NCI-H2227 treated with DMSO at 0.1 percent for 48 hours (cell line): Measurements from ENCODE around the gene KCNQ1.

Source experiments
- DNase-seq: peaks from one replicate; lab custom pipeline; 2025; lab: John Stamatoyannopoulos, UW

KCNQ1 gene

DNA sequence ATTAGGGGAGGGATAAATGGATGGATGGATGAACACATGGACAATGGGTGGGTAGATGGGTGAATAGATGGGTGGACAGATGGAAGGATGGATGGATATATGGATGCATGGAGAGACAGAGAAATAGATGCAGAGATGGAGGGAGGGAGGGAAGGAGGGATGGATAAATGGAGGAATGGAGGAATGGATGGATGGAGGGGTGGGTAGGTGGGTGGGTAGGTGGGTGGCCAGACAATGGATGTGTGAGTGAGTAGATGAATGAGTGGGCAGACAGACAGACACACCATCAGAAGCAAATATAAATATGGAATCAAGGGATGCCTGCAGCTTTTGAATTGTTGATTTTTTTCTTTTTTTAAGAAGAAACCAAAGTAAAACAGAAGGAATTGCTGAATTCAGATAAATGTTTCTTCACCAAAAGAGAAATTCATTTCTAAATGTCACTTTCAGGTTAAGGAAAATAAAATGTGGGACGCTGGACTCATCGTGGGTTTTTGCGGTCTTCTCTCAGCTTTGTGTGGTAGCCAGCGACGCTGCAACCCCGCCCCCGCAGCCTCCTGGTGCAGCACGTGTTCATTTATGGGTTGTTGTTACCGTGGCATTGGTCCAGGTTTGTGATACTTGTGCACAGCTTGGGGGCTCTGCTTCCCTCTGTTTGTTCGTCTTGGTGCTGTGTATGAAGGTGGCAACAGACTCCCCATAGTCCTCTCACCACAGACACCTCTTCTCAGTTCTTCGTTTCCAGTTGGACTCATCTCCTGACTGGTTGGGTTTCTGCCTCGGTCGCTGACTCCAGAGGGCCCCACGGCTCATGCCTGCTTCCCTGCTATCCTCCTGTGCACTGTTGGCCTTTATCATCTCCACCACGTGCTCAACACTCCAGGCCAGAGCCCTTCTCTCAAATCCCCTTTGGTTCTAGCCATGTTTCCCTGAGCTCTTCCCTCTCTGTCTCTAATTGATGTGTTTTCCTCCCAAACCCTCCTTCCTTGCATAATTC is 364.3 kb downstream of the KCNQ1 start:
- no peak for DNase-seq

DNA sequence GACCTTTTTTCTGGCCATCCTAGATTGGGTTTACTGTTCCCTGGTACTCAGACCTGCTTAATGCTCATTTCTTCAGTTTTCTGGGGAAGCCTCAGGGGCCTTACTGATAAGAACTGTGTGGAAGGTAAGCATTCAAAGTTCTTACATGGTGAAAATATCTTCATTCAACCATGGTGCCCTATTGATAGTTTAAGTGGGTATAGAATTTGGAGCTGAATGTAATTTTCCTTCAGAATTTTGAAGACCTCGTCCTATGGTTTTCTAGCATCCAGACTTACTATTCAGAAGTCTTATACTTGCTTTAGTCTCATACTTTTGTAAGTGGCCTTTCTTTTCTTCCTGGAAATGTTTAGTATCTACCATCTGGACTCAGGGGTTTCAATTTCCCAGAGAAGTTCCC is 365.0 kb downstream of the KCNQ1 start:
- no peak for DNase-seq

DNA sequence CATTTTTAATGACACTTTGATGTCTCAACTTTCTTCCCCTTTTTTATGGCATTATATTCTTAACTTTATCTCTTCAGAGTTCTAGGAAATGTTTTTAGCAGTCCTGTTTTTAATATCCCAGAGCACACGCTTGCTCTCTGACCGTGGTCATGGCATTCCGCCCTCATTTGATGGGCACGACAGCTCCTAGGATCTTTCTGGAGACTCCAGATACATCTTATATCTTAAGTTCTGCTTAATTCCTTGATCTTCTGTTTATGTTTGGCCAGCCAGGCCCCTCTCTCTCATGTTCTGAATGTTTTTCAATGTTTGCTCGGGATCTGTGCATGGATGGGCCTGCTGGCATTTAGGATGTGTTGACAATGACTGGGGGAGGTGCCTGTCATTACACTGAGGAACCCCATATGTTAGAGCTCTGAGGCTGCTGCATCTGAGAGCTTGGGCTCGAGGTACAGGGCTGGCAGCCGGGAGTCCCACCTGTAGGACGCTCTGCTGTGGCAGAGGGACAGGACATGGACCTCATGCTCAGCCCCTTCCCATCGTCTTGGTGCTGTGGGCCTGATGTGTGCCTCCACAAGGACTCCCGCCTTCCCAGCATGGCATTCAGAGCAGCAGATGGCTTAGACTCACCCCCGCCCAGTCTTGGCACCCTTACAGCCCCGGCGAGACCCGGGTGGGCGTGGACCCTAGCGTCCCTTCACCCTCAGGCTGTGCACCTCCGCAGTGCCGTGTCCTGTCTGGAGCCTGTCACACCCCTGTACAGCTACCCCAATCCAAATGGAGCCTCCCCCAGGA is 365.8 kb downstream of the KCNQ1 start:
- no peak for DNase-seq

DNA sequence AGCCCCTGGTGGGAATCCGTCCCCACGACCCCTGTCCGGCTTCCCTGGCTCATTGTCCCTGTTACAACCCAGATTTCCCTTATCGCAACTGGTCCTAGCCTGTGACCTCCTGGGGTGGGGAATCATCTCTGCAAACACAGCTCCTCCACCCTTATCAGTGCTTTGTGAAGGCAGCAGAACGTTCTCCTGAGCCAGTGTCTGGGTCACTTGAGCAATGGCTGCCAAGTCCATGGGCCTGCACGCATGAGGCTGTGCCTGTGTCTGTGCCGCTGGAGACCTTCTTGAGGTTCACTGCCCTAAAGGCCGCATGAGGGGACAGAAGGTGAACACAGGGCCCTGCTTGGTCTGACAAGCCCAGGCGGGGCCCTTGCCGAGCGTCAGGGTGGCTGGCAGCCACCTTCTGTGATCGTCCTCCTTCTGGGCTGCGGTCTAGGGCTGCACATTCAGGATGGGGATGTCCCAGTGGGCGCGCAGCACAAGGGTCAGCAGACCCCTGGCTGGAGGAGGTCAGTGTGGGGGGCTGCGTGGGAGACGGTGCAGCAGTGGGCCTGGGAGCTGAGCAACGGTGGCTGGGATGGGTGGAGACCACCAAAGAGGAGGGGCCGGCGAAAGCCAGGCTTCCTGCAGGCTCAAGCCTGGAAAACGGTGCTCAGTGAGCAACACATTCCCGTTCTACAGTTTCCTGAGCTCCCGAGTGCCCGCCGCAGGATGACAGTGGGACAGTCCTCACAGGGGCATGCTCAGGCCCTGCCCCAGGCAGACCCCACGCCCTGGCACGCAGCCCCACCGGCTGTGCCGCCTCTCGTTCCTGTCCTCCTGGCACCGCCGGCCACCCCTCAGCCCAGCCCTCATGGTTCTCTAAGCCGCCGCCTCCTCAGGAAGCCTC is 366.6 kb downstream of the KCNQ1 start:
- no peak for DNase-seq

DNA sequence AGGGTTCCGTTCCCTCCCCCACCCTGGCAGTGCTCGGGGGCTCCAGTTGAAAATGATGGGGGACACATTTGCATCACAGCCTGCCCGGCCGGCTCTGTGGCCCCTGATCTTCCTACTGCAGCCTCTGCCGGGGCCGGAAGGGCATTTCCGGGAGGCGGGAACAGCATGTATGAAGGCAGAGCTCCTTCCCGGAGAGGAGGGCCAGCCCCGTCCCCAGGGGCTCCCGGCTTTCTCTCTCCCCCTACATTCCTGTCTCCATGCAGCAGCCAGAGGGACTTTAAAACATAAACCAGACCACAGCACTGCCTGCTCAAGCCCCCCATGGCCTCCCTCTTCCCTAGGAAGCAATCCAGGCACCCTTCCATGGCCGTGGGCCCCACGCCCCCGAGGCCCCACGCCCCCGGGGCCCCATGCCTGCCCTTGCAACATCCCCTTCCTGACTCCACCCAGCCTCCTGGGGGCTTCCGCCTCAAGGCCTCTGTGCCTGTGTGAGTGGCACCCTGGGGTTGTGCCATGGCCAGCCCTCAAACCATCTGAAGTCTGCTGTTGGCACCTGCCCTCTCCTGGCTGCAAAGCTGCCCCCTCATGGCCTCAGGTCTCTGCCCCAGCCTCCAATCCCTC is 367.7 kb downstream of the KCNQ1 start:
- no peak for DNase-seq

DNA sequence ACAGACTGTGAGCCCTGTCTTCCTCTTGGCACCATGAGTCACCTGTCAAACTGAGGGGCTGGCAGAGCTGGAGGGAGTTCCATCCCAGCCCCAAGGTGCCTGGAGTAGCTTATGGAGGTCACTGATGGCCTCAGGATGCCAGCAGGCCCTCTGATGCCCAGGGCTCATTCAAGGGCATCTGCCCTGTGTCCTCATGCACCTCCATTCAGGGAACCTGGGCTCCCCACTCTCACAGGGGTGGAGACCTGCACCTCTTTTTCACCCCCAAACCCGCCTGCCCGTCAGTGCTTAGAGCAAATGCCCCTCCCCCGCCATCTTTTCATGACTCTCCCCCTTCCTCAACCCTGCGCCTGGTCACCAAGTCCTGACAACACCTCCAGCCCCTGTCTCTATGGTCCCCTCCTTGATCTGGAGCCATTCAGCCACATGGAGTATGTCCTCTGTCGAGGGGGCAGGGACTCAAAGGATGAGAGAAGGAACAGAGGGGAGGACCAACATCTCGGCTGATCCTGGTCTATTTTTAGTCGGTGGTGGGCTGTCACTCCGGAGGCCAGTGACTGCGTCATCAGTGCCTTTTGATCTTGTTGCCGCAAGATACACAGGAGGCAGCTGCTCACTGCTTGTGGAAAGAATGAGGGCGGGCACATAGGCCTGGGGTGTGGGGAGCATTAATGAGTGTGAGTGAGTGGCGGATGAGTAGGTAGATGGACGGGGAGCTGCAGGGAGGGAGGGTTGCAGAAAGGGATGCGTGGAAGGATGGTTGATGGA is 368.5 kb downstream of the KCNQ1 start:
- peak; percentile 29 for DNase-seq

DNA sequence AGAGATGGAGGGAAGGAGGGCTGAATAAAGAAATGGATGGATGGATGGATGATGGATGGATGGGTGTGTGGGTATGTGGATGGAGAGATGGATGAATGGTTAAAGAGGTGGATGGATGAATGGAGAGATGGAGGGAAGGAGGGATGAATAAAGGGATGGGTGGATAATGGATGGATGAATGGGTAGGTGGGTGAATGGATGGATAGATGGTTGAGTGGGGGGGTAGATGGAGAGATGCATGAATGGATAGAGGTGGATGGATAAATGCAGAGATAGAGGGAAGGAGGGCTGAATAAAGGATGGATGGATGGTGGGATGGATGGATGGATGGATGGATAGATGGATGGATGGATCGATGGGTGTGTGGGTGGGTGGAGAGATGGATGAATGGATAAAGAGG is 369.2 kb downstream of the KCNQ1 start:
- no peak for DNase-seq

DNA sequence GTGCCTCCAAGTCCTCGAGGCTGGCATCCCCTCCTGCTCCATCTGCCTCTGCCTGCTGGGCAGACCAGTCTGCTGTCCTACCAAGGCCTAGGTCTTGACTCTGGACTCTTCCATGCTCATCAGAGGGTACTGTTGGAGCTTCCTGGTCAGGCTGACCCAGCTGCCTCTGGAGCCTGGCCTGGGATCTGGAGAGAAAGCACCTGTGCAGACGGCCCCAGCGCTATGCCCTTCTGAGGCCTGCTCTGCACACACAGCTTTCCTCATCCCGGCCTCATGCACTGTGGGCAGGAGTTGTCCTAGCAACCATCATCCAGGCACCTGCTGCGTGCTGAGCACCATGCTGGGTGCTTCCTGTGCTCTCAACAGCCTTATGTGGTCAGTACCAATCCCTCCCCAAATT is 369.9 kb downstream of the KCNQ1 start:
- DNase-seq = no peak

DNA sequence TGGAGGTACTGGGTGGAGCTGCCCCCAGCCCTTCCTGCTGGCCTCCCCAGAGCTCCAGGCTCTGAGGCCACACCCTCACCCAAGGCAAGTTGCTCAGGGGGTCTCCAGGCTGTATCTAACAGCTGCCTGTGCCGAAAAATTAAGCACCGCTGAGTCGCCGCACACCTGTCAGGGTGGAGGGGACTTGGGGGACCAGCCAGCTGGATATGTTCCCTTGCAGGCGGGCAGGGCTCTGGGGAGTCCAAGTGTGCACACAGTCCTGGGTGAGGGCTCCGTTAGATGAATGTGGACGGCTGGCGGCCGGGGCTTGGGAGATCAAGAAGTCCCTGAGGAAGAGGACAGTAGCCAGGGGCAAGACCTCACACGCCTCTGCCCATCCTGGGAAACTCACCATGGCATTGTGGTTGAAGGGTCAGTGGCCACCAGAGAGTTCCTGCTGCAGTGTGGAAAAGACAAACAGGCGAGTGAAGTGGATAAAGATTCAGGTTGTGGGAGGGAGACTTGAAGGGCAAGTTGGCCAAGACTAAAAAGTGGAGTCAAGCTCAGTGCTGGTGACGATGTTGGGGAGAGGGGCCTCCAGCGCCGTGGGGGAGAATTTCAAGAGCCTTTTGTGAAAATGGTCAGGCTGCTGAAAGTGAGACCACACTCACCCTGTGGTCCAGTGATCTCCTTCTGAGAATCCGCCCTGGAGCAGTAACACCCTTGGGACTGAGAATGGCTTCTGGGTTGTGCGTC is 371.1 kb downstream of the KCNQ1 start:
- no peak for DNase-seq

DNA sequence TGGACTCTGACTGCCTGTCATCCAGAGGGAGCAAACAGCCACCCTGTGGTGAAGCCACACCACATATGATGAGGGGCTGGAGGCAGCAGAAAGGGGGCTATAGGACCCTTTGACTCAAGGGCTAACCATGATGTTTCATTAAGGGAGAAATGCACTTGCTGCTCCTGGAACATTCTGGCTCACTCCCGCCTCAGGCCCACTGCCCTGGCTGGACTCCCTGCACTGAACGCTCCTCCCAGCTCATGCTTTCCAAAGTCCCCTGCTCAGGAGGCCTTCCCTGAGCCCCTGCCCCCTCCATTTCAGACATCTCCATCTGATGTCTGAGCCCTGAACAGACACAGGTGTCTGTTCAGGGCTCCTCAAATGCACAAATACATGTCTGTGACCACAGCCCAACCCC is 371.7 kb downstream of the KCNQ1 start:
- DNase-seq = no peak

DNA sequence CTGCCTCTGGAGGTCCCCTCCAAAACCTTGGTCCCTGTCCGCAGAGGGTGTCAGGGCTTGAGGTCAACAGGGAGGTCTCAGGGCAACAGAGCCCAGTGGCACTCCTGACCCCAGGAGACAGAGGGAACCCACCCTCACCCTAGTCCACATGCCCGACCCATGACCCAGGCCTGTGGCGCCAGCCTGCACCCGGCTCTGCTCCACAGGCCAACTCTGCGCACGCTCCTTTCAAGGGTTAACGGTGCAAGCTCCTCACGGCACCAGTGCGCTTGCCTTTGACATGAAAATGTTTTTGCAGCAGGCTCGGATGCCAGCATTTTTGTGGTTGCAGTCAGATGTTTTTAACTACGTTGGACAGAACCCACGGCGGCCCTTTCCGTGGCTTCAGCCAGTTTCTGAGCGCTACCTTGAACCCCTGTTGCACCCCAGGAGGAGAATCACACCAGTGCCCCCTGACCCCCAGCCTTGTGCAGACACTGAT is 372.2 kb downstream of the KCNQ1 start:
- no peak for DNase-seq

DNA sequence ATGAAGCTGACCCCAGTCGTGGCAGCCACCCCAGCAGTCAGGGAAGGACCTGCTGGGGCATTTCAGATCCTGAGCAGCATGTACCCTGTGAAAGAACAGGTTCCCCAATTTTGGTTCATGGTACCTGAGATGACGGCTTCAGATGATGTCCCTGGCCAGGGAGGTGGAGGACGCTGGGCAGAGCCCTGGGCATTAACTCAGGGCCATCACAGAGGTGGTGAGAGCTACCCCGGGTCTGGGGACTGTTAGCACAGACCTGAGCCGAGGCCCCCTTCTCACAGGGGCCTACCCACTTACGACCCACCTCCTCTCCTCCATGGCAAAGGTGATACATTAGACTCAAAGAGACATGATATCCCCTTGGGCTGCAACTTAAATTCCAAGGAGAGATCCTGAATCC is 372.6 kb downstream of the KCNQ1 start:
- DNase-seq = no peak

DNA sequence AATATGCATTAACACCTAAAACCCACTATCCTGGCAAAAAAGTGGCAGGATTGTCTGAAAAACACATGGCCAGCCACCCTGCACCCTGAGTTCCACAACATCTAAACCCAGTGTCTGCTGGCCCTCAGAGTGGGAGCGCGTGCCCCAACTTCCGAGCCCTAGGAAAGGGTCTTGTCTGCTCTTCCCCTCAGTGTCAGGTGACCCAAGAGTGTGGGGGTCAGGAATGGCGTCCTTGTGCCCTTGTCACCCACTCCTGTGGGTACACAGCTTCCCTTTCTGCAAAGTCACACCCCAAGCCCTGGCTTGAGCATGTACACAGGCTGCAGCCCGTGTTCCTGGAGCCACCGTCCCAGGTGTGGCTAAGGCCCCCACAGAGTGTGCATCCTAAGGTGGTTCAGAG is 373.2 kb downstream of the KCNQ1 start:
- no peak for DNase-seq

DNA sequence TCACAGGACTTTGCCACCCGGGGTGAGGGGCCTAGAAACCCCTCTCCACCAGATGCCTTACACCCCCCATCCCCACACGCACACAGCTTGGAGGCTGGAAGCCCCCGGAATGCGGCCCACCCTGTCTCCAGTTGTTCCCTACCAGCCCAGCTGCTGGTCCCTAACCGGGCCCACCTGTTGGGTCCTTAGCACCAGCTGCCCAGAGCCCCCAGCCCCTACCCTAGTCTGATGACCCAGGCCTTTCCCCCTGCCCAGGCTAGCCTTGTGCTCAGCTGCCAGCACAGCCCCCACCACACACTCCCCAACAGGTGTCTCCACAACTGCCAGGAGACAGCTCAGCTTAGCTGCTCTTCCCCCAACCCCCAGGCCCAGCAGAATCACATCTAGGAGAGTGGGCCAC is 373.7 kb downstream of the KCNQ1 start:
- no peak for DNase-seq

DNA sequence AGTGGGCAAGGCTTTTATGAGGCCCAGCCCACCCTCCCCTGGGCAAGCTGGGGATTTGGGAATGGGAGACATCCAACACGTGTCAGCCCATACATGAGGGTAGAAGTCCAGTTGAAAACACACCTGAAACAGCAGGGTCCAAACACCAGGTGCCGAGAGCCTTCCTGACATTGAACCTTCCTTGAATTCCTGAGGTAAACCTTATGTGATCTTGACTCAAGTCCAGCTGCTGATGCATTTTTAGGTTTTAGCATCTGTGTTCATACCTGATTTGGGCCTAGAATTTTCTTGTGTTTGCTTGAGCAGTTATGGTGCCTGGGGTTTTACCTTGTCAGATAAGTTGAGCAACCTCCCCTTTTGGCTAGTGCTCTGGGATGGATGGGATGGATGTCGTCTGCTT is 374.5 kb downstream of the KCNQ1 start:
- DNase-seq = no peak

DNA sequence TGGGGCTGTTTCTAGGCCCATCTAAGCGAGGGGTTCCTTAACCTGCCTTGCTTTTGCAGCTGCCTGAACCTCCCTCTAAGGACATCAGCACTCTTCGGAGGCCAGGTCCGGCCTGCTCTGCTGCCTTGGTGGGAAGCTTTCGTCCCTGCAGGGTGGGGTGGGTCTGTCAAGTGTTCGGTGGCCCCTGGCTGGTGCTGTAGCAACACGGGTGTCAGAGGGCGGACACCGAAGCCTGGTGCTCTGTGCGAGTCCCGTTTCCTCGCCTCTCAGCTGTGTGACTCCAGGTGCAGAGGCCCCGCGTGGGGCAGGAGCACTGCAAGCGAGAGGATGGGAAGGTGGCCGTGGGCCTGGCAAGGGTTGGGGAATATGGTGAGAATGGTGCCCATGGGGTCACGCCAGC is 376.2 kb downstream of the KCNQ1 start:
- no peak for DNase-seq

DNA sequence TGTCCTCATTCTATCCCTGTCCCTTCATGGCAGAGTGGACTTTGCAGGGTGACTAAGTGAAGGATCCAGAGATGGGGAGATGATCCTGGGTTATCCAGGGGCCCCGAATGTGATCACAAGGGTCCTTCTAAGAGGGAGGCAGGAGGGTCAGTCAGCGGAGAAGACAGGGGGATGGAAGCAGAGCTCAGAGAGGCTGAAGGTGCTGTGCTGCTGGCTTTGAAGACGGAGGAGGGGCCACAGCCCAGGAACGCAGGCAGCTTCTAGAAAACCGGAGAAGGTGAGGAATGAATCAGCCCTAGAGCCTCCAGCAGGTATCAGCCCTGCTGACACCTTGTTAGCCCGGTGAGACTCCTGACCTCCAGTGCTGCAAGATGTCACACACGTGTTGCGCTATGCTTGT is 377.1 kb downstream of the KCNQ1 start:
- no peak for DNase-seq

DNA sequence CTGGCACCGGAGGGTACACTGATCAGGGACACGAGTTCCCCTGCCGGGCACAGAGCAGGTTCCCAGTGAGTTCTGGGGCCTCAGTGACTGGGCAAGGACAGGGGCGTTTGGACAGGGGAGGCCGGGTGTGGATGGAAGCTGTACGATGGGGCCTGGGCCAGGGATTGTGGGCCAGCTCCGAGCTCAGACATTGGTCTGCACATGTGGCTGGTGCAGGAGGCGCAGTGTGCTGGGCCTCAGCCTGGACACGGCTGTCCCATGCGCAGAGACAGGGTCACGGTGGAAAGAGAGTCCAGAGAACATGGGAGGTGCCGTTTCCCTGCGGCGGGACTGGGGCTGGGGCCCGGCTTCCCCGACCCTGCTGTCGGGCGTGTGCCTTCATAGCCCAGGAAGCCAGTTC is 380.0 kb downstream of the KCNQ1 start:
- DNase-seq = no peak

DNA sequence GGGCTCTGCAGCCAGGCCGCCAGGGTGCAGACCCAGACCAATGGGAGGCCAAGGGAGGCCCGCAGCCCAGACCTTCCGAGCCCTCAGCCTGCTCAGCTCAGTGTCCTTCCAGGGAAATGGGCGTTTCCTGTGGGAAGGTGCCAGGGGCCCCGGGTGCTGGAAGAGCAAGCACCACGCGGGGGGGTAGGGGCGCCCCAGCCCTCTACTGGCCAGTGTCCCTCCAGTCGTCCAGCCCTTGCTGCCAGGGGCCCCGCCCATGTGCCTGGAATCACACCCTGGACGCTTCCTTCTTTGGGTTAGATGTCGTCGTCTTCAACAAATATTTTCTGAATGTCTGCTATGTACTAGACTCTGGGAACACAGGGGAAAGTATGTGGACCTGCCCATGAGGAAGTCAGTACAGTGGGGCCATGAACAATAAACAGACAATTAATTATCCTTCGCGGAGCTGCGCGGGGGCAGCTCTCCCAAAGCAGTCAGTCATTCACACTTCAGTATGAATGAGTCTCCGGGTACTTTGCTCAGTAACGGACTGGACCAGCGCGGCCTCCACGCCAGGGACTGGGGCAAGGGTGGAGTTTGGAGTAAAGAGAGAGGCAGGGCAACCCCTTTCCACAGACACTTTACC is 380.6 kb downstream of the KCNQ1 start:
- DNase-seq = no peak
